Skeletal muscle tissue (tissue), 4 donors: ENCODE measurements around the gene OSGIN1. TPM values are rescaled to one million over a fixed set of nuclear protein-coding genes. Genes with fewer than 3 reads are reported as not detected.

Source experiments
- H3K27ac ChIP-seq: one replicate; pipeline ENCODE4 v1.7.0; 2013; ENCODE audit warnings: mild to moderate bottlenecking, low read depth, low read length, inconsistent platforms
- H3K27me3 ChIP-seq, 3 donors: one replicate each; pipeline ENCODE4 v1.7.0; 2013; ENCODE audit warnings: low read length in 3 of 3; ENCODE audit not compliant: control insufficient read depth in 3 of 3, insufficient read depth in 3 of 3
- H3K36me3 ChIP-seq, 3 donors: one replicate each; pipeline ENCODE4 v1.7.0; 2013; ENCODE audit warnings: low read length in 3 of 3; ENCODE audit not compliant: control insufficient read depth in 3 of 3, insufficient read depth in 3 of 3
- H3K4me1 ChIP-seq, 3 donors: one replicate each; pipeline ENCODE4 v1.7.0; 2013; ENCODE audit warnings: low read length in 3 of 3, mild to moderate bottlenecking in 3 of 3; ENCODE audit not compliant: control insufficient read depth in 3 of 3, insufficient read depth in 3 of 3
- H3K4me3 ChIP-seq, 3 donors: one replicate each; pipeline ENCODE4 v1.7.0; 2013; ENCODE audit warnings: low read length in 3 of 3
- H3K9ac ChIP-seq, 3 donors: one replicate each; pipeline ENCODE4 v1.7.0; 2013; ENCODE audit warnings: low read length in 3 of 3, mild to moderate bottlenecking in 3 of 3, moderate library complexity in 2 of 3, low read depth in 1 of 3
- H3K9me3 ChIP-seq, 3 donors: one replicate each; pipeline ENCODE4 v1.7.0; 2013; ENCODE audit warnings: low read length in 3 of 3; ENCODE audit not compliant: control insufficient read depth in 3 of 3
- total RNA-seq: library from RNA; depleted of rRNA; stranded (reverse); fragments of >200 nt; gene quantifications from one replicate; pipeline ENCODE4 v1.2.3, GENCODE V29; 2014
- donor health status: Osteomylitis.

The OSGIN1 gene
- total RNA-seq, 1 donor from 2014 or later = 0.52 TPM

DNA sequence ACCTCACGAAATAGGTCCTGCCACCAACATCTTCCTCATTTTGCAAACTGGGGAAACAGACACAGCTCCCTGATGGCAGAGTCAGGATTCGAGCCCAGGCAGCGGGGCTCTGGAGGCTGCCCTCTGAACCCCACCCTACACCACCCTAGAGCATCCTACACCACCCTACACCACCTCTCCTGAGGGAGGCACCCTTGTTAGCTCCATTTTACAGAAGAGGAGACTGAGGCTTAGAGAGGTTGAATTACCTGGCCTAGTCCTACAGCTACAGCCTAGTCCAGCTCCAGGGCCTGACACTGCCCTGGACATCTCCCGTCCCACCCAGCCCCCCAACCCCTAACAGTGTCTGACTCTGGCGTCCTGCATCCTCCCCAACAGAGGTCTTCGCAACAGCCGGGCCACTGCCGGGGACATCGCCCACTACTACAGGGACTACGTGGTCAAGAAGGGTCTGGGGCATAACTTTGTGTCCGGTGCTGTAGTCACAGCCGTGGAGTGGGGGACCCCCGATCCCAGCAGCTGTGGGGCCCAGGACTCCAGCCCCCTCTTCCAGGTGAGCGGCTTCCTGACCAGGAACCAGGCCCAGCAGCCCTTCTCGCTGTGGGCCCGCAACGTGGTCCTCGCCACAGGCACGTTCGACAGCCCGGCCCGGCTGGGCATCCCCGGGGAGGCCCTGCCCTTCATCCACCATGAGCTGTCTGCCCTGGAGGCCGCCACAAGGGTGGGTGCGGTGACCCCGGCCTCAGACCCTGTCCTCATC lies 11.8 kb downstream of the OSGIN1 start:
- Histone ChIP-seq H3K4me1 (peaks cover 2 to 16% (median 13%) of the 10 kb centered on the region in 3 donors), H3K9me3 (no peaks in the 10 kb centered on the region), H3K36me3 (peaks cover 41 to 46% (median 43%) of the 10 kb centered on the region in 3 donors), H3K27ac (no peak overlapping the region), H3K4me3 (no peak overlapping the region), H3K27me3 (peaks cover 0 to 6% (median 2%) of the 10 kb centered on the region in 3 donors), H3K9ac (no peak overlapping the region)

DNA sequence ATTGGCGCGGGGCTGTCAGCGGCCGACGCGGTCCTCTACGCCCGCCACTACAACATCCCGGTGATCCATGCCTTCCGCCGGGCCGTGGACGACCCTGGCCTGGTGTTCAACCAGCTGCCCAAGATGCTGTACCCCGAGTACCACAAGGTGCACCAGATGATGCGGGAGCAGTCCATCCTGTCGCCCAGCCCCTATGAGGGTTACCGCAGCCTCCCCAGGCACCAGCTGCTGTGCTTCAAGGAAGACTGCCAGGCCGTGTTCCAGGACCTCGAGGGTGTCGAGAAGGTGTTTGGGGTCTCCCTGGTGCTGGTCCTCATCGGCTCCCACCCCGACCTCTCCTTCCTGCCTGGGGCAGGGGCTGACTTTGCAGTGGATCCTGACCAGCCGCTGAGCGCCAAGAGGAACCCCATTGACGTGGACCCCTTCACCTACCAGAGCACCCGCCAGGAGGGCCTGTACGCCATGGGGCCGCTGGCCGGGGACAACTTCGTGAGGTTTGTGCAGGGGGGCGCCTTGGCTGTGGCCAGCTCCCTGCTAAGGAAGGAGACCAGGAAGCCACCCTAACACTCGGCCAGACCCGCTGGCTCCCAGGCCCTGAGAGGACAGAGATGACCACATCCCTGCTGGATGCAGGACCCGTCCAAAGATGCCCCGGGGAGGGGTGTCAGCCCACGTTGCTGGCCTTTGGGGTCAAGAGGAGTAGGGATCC lies 12.6 kb downstream of the OSGIN1 start:
- Histone ChIP-seq H3K27ac (no peak overlapping the region), H3K4me3 (no peak overlapping the region), H3K9me3 (no peaks in the 10 kb centered on the region), H3K9ac (no peak overlapping the region), H3K4me1 (peaks cover 0 to 12% (median 8%) of the 10 kb centered on the region in 3 donors), H3K36me3 (peaks cover 34 to 39% (median 36%) of the 10 kb centered on the region in 3 donors), H3K27me3 (peaks cover 0 to 7% (median 4%) of the 10 kb centered on the region in 3 donors)

DNA sequence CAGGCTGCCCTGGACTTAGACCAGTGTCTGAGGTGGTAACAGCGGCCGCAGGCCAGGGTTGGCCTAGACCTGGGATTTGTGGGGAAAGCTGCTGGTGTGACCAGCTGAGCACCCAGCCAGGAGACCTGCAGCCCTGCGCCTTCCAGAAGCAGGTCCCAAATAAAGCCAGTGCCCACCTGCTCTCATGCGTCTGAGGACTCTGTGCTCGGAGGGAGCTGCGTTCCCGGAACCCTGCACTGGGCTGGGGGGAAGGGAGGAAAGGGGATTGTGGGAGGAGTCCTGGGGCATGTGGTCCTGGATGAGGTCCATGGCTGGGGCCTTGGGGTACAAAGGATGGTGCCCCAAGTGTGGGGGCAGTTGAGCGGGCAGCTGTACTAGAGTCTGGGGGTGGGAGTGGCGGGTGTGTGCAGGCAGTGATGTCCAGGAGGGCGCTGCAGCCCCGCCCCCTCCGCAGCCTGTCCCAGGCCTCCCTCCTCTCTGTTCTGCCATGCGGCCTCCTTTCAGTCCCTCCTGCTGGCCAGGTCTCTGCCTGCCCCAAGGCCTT lies 13.2 kb downstream of the OSGIN1 start:
- no peak overlapping the region for H3K4me3 ChIP-seq
- no peak overlapping the region for H3K27ac ChIP-seq
- H3K36me3 ChIP-seq = peaks cover 30 to 33% (median 31%) of the 10 kb centered on the region in 3 donors
- H3K9me3 ChIP-seq = no peaks in the 10 kb centered on the region
- H3K4me1 ChIP-seq = peaks cover 0 to 12% (median 8%) of the 10 kb centered on the region in 3 donors
- H3K9ac ChIP-seq = no peak overlapping the region
- peaks cover 0 to 7% (median 4%) of the 10 kb centered on the region in 3 donors for H3K27me3 ChIP-seq

DNA sequence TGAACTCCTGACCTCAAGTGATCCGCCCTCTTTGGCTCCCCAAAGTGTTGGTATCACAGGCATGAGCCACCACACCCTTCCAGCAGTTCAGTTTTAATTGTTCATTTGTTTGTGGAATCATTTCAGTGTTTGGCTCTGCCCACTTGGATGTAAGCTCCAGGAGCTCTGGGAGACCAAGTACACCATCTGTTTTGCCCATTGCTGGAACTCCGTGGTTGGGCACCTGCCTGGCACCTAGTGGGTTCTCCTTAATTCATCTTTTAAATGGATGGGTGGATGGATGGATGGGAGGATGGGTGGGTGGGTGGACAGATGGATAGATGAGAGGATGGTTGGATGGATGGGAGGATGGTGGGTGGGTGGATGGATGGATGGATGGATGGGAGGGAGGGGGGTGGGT lies 14.1 kb downstream of the OSGIN1 start:
- Histone ChIP-seq H3K27ac (no peak overlapping the region), H3K9ac (no peak overlapping the region), H3K4me3 (no peak overlapping the region)

DNA sequence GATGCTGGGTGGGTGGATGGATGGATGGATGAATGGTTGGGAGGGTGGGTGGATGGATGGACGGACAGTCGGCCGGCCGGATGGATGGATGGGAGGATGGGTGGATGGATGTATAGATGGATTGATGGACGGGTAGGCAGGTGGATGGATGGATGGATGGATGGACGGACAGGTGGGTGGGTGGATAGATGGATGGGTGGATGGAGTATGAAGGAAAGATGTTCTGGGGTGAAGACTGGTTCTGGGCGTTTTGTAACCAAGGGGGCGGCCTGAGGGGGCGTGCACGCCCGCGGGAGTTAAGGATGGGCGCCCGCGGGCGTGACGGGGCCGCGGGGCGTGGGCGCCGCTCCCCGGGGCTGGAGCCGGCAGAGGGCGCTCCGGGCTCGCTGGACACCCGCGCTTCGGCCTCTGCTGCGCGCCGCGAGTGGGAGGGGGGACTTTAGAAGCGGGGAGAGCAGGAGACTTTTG lies 14.8 kb downstream of the OSGIN1 start, which contains the start of gene NECAB2:
TSS of gene NECAB2 (plus strand) at position 407 of the 468 bp plus-strand sequence. CDS start 405 bp downstream, outside the sequence.
- Histone ChIP-seq H3K9ac (no peak within 1 kb of the TSS), H3K27me3 (peaks cover 0 to 7% (median 4%) of the 10 kb centered on the region in 3 donors), H3K4me1 (peaks cover 0 to 9% (median 7%) of the 10 kb centered on the region in 3 donors), H3K9me3 (no peaks in the 10 kb centered on the region), H3K4me3 (no peak within 1 kb of the TSS), H3K36me3 (peaks cover 17 to 22% (median 21%) of the 10 kb centered on the region in 3 donors), H3K27ac (no peak within 1 kb of the TSS)

More for the DNA sequence above, 14.1 kb downstream of the OSGIN1 start:
- Histone ChIP-seq H3K4me1 (peaks cover 0 to 12% (median 8%) of the 10 kb centered on the region in 3 donors), H3K36me3 (peaks cover 22 to 28% (median 27%) of the 10 kb centered on the region in 3 donors), H3K9me3 (no peaks in the 10 kb centered on the region), H3K27me3 (peaks cover 0 to 7% (median 4%) of the 10 kb centered on the region in 3 donors)

DNA sequence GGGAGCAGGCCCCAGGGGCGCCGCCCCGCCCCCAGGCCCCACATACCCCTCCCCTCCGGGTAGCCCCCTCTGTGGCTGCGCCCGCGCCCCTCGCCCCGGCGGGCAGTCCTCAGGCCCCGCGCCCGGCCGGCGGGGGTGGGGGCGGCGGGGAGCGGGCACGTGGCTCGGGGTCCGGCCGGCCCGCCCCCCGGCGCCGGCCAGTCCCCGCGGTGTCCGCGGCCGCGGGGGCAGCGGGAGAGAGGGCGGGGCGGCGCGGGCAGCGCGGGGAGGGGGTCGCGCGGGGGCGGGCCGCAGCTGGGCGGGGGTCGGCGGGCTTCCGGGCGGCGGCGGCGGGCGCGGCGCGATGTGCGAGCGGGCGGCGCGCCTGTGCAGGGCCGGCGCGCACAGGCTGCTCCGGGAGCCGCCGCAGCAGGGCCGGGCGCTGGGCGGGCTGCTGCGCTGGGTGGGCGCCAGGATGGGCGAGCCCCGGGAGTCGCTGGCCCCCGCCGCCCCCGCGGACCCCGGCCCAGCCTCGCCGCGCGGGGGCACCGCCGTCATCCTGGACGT lies 15.3 kb downstream of the OSGIN1 start:
- H3K4me3 ChIP-seq = no peak overlapping the region
- H3K4me1 ChIP-seq = peaks cover 0 to 4% (median 2%) of the 10 kb centered on the region in 3 donors
- H3K27ac ChIP-seq = no peak overlapping the region
- no peak overlapping the region for H3K9ac ChIP-seq
- H3K36me3 ChIP-seq = peaks cover 12 to 19% (median 17%) of the 10 kb centered on the region in 3 donors
- H3K27me3 ChIP-seq = peaks cover 0 to 7% (median 4%) of the 10 kb centered on the region in 3 donors
- H3K9me3 ChIP-seq = no peaks in the 10 kb centered on the region

DNA sequence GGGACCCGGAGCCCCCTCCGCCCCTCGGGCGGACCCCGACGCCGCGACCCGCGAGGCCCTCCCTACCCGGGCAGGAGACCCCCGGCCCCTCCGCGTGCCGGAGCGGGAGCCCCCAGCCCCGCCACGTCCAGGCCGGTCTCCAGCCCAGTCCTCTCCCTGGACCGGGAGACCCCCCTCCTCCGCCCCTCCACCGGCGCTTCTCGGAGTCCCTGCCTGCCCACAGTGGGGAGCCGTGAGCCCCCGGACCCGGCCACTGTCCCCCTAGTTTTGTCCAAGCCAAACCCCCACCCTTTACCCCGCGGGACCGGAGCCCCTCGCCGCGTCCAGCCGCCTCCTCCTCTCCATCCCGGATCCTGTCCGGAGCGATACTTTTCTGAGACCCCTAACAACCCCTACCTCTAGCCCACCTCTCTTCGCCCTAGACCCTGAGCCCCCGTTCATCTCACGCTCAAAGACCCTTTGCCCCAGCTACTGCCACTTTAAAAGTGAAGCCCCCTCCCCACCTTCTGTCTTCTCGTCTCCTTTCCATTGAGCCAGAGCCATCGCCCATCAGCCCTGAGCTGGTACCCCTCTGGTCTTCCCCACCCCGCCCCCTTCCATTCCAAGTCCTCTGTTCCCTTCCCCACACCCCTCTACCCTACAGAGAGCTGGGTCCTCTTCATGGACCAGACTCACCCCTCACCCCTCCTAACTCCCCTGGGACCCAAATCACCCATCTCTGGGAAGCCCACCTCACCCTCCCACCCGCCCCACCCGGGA lies 16.0 kb downstream of the OSGIN1 start:
- Histone ChIP-seq H3K4me1 (no peaks in the 10 kb centered on the region), H3K9ac (no peak overlapping the region), H3K36me3 (peaks cover 6 to 19% (median 13%) of the 10 kb centered on the region in 3 donors), H3K27me3 (peaks cover 0 to 8% (median 4%) of the 10 kb centered on the region in 3 donors), H3K9me3 (no peaks in the 10 kb centered on the region), H3K27ac (no peak overlapping the region), H3K4me3 (no peak overlapping the region)

DNA sequence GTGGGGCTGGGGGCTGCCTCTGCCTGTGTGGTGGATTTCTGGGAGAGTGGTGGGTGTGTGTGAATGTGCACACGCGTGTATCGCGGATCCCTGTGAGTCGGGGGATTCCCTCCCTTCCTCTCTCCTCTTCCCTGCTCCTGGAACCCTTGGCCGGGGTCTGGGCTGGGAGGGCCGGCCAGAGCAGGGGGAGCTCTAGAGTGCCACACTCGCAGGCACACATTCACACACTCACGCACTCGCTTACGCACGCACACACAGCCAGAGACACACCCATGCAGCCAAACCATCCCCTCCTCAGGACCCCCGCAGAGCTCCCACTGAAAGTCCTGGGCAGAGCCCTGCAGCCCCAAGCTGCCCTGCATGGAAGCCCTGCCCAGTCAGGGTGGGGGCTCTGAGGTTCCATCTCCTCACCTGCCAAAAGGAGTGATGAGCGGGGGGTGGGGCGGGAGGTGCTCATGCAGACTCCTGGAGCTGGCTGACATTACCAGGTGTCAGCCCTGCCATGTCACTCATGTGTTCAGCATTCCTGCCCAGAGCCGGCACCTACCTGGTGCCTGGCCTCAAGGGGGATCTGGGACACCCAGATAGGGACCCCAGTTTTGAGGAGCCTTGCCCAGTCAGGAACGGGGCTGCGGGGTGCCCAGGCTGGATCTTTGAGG lies 16.9 kb downstream of the OSGIN1 start:
- no peak overlapping the region for H3K9ac ChIP-seq
- peaks cover 3 to 13% (median 9%) of the 10 kb centered on the region in 3 donors for H3K36me3 ChIP-seq
- H3K4me1 ChIP-seq = no peaks in the 10 kb centered on the region
- H3K27ac ChIP-seq = no peak overlapping the region
- peaks cover 2 to 13% (median 4%) of the 10 kb centered on the region in 3 donors for H3K27me3 ChIP-seq
- H3K4me3 ChIP-seq = no peak overlapping the region
- no peaks in the 10 kb centered on the region for H3K9me3 ChIP-seq

DNA sequence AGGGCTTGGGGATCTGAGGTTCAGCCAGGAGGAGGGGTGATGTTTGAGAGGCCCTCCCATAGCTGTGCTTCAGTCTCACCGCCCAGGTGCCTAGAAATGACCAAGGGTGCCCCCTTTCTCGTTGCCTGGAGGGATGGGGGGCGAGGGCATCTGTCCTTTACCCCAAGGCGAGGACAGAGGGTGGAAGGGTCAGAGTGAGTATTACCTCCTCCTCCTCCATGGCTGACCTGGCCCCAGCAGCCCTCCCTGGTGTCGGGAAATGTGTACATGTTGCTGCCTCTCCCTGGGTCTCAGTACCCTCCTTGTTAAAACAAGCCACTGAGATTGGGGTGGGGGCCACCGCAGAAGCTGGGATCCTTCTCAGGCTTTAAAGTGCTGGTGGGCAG lies 17.4 kb downstream of the OSGIN1 start:
- no peaks in the 10 kb centered on the region for H3K9me3 ChIP-seq
- peaks cover 2 to 13% (median 4%) of the 10 kb centered on the region in 3 donors for H3K27me3 ChIP-seq
- no peak overlapping the region for H3K9ac ChIP-seq
- no peak overlapping the region for H3K27ac ChIP-seq
- H3K36me3 ChIP-seq = peaks cover 3 to 7% (median 7%) of the 10 kb centered on the region in 3 donors
- H3K4me1 ChIP-seq = no peaks in the 10 kb centered on the region
- no peak overlapping the region for H3K4me3 ChIP-seq
